PFSK-1 (cell line): ENCODE data around the gene RPH3AL.

Experiments
- FOXP2 ChIP-seq: optimal IDR thresholded peaks from 2 replicates; pipeline ENCODE3; 2011; ENCODE audit warnings: borderline replicate concordance, control low read depth, inconsistent platforms; ENCODE audit not compliant: insufficient read depth; ENCODE audit errors: extremely low read length, extremely low read depth
- POLR2AphosphoS5 ChIP-seq: IDR thresholded peaks from 2 replicates; pipeline ENCODE4 v1.6.1; 2012; ENCODE audit warnings: low read depth, mild to moderate bottlenecking, control low read depth, low read length, moderate library complexity
- SIN3A ChIP-seq: IDR thresholded peaks from 2 replicates; pipeline ENCODE4 v1.6.1; 2012; ENCODE audit warnings: mild to moderate bottlenecking, low read length, moderate library complexity, borderline replicate concordance; ENCODE audit not compliant: insufficient read depth
- TAF1 ChIP-seq: IDR thresholded peaks from 2 replicates; pipeline ENCODE4 v1.6.1; 2012; ENCODE audit warnings: low read length, control low read depth, borderline replicate concordance; ENCODE audit not compliant: insufficient read depth
- TF ChIP-seq, protein P1 (sequence below), 2 experiments: IDR thresholded peaks; 2 replicates each; pipeline versions ENCODE4 v1.6.1 to v1.8.0; 2011 to 2012; ENCODE audit warnings: low read depth in 2 of 2, low read length in 2 of 2, control low read depth in 1 of 2, inconsistent platforms in 1 of 2, mild to moderate bottlenecking in 1 of 2, moderate library complexity in 1 of 2; ENCODE audit not compliant: insufficient read depth in 1 of 2

Gene RPH3AL

DNA sequence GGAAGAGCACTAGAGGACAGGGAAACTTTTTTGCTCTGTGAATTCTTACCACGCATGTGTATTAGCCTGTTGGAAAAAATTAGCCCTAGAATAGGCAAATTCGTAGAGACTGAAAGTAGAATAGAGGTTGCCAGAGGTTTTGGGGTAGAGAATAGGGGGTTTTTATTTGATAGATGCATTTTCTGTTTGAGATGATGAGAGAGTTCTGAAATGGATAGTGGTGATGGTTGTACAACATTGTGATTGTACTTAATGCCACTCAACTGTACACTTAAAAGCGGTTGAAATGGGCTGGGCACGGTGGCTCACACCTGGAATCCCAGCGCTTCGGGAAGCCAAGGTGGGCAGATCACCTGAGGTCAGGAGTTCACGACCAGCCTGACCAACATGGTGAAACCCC, 163.2 kb downstream of the RPH3AL start:
- TF ChIP-seq FOXP2 (no peak), TAF1 (no peak), POLR2AphosphoS5 (no peak), SIN3A (no peak)
- TF ChIP-seq, protein P1, sequence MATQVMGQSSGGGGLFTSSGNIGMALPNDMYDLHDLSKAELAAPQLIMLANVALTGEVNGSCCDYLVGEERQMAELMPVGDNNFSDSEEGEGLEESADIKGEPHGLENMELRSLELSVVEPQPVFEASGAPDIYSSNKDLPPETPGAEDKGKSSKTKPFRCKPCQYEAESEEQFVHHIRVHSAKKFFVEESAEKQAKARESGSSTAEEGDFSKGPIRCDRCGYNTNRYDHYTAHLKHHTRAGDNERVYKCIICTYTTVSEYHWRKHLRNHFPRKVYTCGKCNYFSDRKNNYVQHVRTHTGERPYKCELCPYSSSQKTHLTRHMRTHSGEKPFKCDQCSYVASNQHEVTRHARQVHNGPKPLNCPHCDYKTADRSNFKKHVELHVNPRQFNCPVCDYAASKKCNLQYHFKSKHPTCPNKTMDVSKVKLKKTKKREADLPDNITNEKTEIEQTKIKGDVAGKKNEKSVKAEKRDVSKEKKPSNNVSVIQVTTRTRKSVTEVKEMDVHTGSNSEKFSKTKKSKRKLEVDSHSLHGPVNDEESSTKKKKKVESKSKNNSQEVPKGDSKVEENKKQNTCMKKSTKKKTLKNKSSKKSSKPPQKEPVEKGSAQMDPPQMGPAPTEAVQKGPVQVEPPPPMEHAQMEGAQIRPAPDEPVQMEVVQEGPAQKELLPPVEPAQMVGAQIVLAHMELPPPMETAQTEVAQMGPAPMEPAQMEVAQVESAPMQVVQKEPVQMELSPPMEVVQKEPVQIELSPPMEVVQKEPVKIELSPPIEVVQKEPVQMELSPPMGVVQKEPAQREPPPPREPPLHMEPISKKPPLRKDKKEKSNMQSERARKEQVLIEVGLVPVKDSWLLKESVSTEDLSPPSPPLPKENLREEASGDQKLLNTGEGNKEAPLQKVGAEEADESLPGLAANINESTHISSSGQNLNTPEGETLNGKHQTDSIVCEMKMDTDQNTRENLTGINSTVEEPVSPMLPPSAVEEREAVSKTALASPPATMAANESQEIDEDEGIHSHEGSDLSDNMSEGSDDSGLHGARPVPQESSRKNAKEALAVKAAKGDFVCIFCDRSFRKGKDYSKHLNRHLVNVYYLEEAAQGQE (IDR thresholded peaks at IDR 0.05; ENCODE audit: insufficient read depth in 1 of 2, low read depth in 2 of 2, low read length in 2 of 2) = no peak

DNA sequence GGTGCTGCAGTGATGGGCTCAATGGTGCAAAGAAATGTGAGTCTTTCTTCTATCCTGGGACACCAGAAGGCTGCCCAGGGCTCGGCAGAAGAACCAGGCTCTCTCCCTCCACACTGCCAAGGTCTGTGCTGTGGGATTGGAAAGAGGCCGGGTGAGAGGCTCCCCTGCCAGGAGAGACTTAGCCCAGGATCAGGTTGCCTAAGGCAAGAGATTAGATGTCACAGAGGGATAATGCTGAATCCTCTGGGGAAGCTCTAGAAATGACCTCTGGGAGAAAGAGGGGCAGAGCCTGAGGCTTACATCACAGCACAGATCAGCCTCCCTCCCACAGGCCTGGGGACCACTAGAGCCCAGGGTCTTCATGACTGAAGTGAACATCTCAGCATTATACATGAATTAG, 165.5 kb downstream of the RPH3AL start:
- TF ChIP-seq, protein P1 (IDR thresholded peaks at IDR 0.05; ENCODE audit: insufficient read depth in 1 of 2, low read depth in 2 of 2, low read length in 2 of 2) = no peak
- TF ChIP-seq TAF1 (no peak), FOXP2 (no peak), SIN3A (no peak), POLR2AphosphoS5 (no peak)

DNA sequence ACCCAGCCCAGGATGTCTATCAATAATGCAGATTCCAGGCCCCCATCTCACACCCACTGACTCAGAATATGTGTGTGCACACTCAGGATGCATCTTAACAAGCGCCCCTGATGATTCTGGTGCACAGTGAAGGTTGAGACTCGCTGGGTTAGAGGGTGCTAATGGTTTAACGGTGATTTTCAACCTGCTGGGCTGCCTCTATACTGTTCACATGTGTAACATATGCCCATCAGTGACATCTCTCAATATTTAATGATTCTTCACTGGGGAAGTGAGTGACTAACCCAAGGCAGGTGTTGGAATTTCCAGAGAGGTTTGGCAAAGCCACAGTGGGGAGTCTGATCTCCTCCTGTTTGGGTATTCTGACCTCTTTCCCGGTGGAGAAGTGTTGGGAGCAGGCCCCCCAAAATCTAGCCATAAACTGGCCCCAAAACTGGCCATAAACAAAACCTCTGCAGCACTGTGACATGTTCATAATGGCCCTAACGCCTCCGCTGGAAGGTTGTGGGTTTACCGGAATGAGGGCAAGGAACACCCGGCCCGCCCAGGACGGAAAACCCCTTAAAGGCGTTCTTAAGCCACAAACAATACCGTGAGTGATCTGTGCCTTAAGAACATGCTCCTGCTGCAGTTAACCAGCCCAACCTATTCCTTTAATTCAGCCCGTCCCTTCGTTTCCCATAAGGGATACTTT, 167.0 kb downstream of the RPH3AL start:
- TF ChIP-seq SIN3A = no peak
- no peak for TF ChIP-seq FOXP2
- TF ChIP-seq, protein P1 (IDR thresholded peaks at IDR 0.05; ENCODE audit: insufficient read depth in 1 of 2, low read depth in 2 of 2, low read length in 2 of 2) = no peak
- no peak for TF ChIP-seq POLR2AphosphoS5
- TF ChIP-seq TAF1 = no peak

DNA sequence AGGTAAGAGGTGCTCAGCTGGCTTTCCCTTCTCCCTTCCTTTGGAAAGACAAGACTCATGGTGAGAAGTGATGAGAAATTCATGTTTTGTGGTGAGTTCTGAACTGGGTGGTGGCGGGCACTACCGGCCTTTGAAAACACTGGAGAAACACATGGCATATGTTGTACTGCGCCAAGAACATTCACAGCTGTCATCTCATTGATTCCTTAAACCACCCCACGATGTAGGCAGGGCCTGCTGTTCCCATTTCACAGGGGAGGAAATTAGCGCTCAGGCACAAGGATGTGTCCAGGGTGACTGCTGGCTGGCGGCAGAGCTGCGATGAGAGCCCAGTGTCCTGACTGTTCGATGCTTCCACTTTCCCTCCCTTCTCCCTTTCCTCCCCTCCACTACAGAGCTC, 169.6 kb downstream of the RPH3AL start:
- TF ChIP-seq SIN3A (no peak), POLR2AphosphoS5 (no peak)

DNA sequence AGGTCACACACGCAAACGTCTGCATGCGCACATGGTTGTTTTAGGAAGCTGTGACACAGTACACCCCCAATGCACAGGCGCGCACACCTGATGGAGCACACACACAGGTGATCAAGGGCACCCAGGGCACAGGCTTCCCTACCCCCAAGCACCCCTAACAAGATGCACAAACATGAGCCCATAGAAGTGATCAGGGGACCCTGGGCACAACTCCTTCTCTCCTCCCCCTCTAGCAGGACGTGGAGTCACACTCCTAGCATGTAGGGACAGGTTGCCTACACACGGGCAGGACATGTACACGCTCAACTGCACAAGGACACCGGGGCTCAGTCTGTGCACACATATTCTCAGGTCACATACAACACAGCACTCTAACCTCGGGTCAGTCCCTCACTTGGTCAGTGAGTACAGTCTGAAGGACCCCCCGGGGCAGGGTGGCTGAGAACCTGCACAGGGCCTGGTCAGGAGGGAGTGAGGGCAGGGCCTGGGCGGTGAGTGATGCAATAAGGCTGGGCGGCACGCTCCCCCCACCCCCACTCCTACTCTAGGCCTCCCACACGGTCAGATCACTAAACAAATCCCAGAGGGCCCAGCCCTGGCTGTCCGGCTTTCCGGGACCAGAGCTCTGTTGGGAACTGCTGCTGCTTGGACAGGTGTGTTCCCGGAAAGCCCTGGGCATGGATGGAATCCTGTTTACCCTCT, 170.4 kb downstream of the RPH3AL start:
- TF ChIP-seq, protein P1 (IDR thresholded peaks at IDR 0.05; ENCODE audit: insufficient read depth in 1 of 2, low read depth in 2 of 2, low read length in 2 of 2) = no peak
- TF ChIP-seq TAF1 (no peak), POLR2AphosphoS5 (no peak), SIN3A (no peak), FOXP2 (no peak)
